Inflammatory macrophage (primary cell): ENCODE data around the gene RAI1.

Experiments
- DNase-seq, 2 donors: peaks; one replicate each; pipeline ENCODE4 v3.0.0-alpha.2; 2020 to 2022

The RAI1 gene

DNA sequence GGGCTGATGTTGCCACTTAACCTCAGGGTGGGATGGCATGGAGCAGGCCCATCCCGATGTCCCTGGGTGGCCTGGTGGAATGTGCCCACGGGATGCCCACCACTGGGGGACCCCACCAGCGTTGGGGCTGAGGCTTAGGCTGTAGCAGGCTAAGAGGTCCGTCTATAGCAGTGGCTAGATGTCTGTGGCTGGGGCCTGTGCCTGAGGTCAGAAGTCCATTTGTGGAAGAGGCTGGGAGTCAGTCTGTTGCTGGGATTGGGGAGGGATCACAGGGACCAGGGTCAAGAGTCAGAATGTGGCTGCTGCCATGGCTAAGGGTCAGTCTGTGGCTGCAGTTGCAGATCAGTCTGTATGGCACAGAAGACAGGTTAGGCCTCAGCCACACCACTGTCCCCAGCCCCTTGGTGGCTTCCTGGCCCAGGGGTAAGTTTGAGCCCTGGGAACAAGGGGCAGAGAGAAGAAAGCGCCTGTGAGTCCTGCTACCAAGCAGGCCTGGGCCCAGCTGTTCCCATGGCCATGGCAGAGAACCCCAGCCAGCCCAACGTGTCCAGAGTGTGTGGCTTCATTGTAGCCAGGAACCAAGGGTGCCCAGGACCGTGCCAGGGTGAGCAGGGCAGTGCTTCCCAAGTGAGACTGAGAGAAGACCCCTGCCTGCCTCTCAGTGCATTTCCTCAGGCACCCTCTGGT is 35.7 kb downstream of the RAI1 start:
- no peak for DNase-seq

DNA sequence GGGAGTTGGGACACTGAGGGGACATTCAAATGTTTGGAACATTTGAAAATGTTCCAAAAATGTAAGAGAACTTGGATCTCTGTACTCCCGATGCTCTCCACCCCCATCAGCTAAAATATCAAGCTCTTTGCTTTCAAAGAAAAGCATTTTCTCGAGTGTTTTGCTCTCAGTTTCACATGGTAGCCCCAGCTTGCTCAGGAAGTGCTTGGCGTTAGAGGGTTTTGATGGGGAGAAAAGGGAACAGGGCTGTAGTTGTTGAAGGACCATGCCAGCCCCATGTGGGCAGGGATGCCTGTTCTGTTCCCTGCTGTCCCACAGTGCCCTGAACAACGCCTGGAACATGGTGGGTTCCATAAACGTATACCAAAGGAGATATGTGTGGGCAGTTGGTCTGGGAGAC is 37.0 kb downstream of the RAI1 start:
- no peak for DNase-seq

DNA sequence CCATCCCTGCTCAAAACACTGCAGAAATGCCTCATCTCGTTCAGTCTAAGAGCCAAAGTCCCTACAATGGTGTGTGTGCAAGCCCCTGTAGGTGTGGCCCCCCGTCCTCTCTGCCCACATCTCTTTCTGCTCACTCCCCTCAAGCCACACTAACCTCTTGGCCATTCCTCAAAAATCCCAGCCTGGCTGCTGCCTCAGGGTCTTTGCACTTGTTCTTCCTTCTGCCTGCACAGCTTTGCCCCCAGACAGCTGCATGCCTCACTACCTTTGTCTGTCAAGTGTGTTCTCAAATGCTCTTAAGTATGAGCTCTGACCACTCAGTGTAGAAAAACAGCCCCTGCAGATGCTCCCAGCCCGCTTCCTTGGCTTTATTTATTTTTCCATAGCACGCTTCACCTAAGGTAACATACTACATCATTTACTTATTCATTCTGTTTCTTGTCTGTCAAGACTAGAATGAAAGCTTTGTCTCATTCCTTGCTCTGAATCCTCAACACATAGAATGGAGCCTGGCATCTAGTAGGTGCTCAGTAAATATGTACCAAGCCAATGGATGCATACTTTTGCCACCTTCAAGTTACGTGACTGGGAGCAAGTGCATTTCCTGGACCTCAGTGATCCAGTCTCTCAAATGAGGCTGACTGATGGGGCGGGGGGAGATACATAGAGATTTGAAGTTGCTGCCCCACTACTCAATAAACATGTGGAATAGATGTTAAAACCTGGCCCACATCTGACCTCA is 38.1 kb downstream of the RAI1 start:
- no peak for DNase-seq

- no peak for DNase-seq
Measured at GRCh38 chr17:17719966-17720543, 38.8 kb downstream of the RAI1 start.

GRCh38 chr17:17721140-17721668 is 39.9 kb downstream of the RAI1 start:
- no peak for DNase-seq

GRCh38 chr17:17722081-17722905 is 41.0 kb downstream of the RAI1 start:
- no peak for DNase-seq

DNA sequence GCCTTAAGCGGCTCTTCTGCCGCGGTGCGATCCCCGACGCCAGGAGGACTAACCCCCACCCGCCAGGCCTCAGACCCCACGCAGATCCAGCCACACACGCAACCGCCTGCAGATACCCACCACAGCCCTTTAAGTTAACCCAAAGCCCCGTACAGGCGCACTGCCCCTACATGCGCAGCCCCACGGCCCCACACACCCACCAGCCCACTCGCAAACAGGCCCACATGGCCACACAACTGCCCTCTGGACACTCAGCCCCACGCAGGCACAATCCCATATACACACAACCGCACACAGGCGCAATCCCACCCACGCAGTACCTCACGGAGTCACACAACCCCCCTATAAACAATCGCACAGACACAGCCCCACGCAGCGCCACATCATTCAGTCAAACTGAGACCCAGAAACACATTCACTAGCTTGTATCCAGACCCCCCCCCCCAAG is 41.7 kb downstream of the RAI1 start:
- DNase-seq = no peak

DNA sequence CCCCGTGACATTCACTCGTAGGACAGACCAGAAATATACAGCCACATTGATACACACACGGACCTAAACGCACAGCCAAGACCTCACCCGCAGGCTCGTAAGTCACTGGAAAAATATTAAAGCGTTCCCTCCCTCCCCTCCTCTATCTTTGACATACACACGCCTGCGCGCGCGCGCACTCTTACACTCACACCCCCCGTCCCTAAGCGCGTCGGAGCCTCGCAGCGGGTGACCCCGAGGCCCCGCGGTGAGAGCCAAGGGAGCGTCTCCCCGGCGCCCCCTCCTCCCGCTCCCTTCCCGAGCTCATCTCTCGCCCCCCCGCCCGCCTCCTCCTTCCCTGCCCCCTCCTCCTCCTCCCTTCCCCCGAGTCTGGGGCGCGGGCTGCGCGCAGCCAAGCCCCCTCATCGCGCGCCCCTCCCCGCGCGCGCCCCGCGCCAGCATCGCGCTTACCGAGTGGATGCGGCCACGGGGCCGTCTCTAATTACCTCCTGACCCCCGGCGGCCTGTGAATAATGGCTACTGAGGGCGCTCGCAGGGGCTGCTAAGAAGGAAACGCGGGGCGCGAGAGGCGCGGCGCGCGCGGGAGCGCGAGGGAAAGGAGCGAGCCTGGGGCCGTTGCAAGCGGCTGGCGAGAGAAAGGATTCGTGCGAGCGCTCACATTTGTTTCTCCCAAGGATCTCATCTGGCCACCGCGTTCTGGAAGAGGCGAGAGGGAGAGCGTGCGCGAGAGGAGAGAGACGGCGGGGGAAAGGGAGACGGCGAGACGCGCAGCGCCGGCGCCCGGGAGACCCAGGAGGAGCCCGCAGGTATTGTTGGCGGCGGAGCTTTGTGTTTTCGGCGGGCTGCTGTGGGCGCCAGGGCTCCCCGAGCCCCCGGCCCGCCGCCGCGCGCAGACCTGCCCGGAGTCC is 42.4 kb downstream of the RAI1 start:
- DNase-seq = peak in 1 of 2 donors; percentile 8

GRCh38 chr17:17724307-17725010 is 43.2 kb downstream of the RAI1 start:
- DNase-seq = peak in 1 of 2 donors; percentile 22

- DNase-seq = no peak
Measured at GRCh38 chr17:17725011-17725751, 43.9 kb downstream of the RAI1 start.

DNA sequence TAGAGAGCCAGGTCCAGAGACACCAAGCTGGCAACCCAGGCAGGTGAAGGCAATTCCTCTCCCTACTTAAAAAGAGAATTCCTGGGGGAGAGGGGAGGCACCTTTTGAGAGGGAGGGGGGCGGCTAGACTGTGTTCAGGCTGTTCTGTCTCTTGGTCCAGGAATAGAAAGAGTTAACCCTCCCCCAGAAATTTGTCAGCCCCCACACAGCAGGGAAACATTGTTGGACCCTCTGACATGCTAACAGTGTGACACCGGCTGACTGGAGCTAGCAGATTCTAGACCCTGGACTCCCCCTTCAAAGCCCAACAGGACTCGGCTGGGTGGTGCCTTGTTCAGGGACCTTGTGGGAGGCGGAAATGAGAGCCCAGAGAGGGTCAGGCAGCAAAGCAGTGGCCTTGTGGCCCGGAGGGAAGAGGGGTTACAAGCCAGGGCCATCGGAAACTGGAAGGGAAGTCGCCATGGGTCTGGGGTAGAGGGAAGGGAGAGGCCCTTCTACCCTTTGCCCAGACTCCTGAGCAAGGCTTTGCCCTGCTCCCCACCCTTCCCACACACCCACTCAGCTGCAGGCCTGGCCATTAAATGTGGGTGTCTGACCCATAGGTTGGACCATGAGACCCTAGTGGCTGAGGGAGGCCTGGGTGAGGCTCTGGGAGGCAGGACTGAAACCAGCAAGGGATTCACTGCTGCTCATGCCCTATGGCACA is 44.6 kb downstream of the RAI1 start:
- DNase-seq = peak; percentile 37 to 51

- DNase-seq = no peak
Measured at GRCh38 chr17:17726458-17727060, 45.3 kb downstream of the RAI1 start.

DNA sequence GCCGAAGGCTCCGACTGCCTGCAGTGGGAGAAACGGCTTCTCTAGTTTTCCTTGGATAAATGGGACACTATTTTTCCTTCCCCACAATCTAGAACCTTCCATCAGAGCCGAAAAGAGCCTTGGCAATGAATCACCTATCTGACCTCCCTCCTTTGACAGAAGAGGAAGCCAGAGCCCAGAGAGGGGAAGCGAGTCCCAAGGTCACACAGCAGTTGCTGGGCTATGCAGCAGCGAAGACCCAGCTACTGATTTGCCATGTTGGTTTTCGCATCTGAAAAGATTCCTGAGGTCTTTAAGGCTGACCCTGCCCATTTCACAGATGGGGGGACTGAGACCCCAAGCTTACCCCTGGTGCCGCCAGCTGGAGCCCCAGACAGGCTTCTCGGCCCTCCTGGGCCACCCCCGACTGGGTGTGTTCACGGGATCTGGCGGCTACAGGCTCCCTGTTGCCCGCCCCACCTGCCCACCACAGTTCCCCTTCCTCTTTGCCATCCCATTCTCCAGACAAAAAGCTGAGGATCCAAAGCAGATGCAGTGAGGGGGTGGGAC is 45.9 kb downstream of the RAI1 start:
- DNase-seq = no peak

- no peak for DNase-seq
Measured at GRCh38 chr17:17728146-17728545, 46.9 kb downstream of the RAI1 start.

- no peak for DNase-seq
Measured at GRCh38 chr17:17728550-17729251, 47.4 kb downstream of the RAI1 start.

DNA sequence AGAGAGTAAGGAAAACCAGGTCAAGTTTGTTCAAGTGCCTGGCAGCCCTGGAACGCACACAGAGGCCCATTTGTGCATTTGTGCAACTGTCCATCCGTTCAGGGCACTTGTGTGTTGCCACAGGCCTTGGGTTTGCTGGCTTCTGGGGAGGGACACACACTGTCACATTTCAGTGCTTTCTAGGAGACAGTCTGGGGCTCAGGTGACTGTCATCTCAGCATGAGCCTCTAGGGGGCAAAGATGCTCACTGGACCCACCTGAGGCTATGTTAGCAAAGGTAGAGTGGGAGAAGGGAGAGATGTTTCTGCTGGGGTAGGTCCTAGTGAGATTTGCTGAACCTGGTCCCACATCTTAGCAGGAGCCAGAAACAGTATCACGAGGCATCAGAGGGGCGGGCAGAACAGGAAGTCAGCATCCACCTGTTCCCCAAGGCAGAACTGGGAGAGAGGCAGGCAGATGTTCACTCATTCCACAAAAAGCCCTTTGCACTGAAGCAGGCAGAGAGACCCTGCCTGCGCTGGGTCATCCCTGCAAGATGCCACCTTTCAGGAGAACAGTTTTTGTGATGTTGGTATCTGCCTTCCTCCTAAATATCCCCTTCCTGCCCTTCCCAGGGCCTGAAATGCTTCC is 48.5 kb downstream of the RAI1 start:
- DNase-seq = no peak

GRCh38 chr17:17730250-17730935 is 49.1 kb downstream of the RAI1 start:
- no peak for DNase-seq
